Stimulated activated CD8-positive, alpha-beta memory T cell treated with anti-CD3 and anti-CD28 coated beads, Interleukin-15, amount 100 ng/mL, for 24 hours (primary cell): ENCODE data around the gene SEMA6C.
"Not testable (repeated sequence)": the region's sequence is repeated elsewhere in the genome, so short reads cannot be mapped to it uniquely, and the experiment has no call there.

Experiments
- DNase-seq: peaks from one replicate; pipeline ENCODE4 v3.0.0-alpha.2; 2020; ENCODE audit warnings: low read depth

Gene SEMA6C

GRCh38 chr1:151130987-151131586, 15.3 kb downstream of the SEMA6C start:
- peak; percentile 42 for DNase-seq

GRCh38 chr1:151128800-151129199, 17.6 kb downstream of the SEMA6C start:
- no peak for DNase-seq

- no peak for DNase-seq
Observed at GRCh38 chr1:151124763-151125403, 21.5 kb downstream of the SEMA6C start.

GRCh38 chr1:151113877-151114276, 32.6 kb downstream of the SEMA6C start:
- no peak for DNase-seq

GRCh38 chr1:151108331-151108730, 38.1 kb downstream of the SEMA6C start:
- DNase-seq, result no peak

GRCh38 chr1:151106894-151107293, 39.5 kb downstream of the SEMA6C start:
- DNase-seq, result no peak

GRCh38 chr1:151104630-151105029, 41.8 kb downstream of the SEMA6C start:
- no peak for DNase-seq

GRCh38 chr1:151098126-151098525, 48.3 kb downstream of the SEMA6C start:
- no peak for DNase-seq

GRCh38 chr1:151097426-151097825, 49.0 kb downstream of the SEMA6C start:
- DNase-seq, result not testable (repeated sequence)

- no peak for DNase-seq
Observed at GRCh38 chr1:151085953-151086559, 60.4 kb downstream of the SEMA6C start.
